A673 (cell line): ENCODE measurements around the gene HSD17B2. TPM values are rescaled to one million over a fixed set of nuclear protein-coding genes. Genes with fewer than 3 reads are reported as not detected.

Experiments
- BruUV-seq: library from RNA; stranded (reverse); fragments of 400-500 nt; replicated peaks from 2 replicates; lab custom pipeline; 2021; lab: Mats Ljungman, UMichigan
- CTCF ChIA-PET: fragments of 300-600 bp; sonication (Branson Sonifier 250); formaldehyde crosslinking; loops from one replicate; lab custom pipeline; 2022; ENCODE audit warnings: antibody characterized with exemption; lab: Charles Lee
- POLR2A ChIA-PET: fragments of 300-600 bp; sonication (Branson Sonifier 250); formaldehyde crosslinking; loops from one replicate; lab custom pipeline; 2022; ENCODE audit warnings: antibody characterized with exemption; ENCODE audit not compliant: low non-redundant PET; lab: Charles Lee
- DNase-seq: peaks from one replicate; pipeline ENCODE4 v3.0.0-alpha.2; 2015; ENCODE audit warnings: low spot score
- H3K27ac ChIP-seq: fragments of 200-600 bp; sonication (generic); 2 replicates; pipeline ENCODE4 v1.5.1; 2016; ENCODE audit warnings: mixed run types, low read depth, mild to moderate bottlenecking, mixed read lengths, antibody characterized with exemption, low read length; ENCODE audit not compliant: poor library complexity, severe bottlenecking
- H3K27me3 ChIP-seq: fragments of 200-600 bp; sonication (generic); replicated peaks from 2 replicates; pipeline ENCODE4 v1.6.1; 2017; ENCODE audit warnings: mixed run types, low read depth, mild to moderate bottlenecking, mixed read lengths, antibody characterized with exemption, low read length; ENCODE audit not compliant: insufficient read depth, poor library complexity
- H3K36me3 ChIP-seq: fragments of 200-600 bp; sonication (generic); 2 replicates; pipeline ENCODE4 v1.6.1; 2016; ENCODE audit warnings: mixed run types, mild to moderate bottlenecking, mixed read lengths, antibody characterized with exemption, low read length; ENCODE audit not compliant: insufficient read depth, poor library complexity, severe bottlenecking
- H3K4me1 ChIP-seq: fragments of 200-600 bp; sonication (generic); 2 replicates; pipeline ENCODE4 v1.6.1; 2017; ENCODE audit warnings: mixed run types, mild to moderate bottlenecking, mixed read lengths, antibody characterized with exemption, low read length; ENCODE audit not compliant: insufficient read depth, poor library complexity, severe bottlenecking
- H3K4me3 ChIP-seq: fragments of 200-600 bp; sonication (generic); 2 replicates; pipeline ENCODE4 v1.5.1; 2016; ENCODE audit warnings: low read depth, mixed run types, mild to moderate bottlenecking, mixed read lengths, low read length; ENCODE audit not compliant: poor library complexity, severe bottlenecking
- H3K9me3 ChIP-seq: fragments of 200-600 bp; sonication (generic); 2 replicates; pipeline ENCODE4 v1.6.1; 2016; ENCODE audit warnings: mixed run types, low read depth, mild to moderate bottlenecking, mixed read lengths, antibody characterized with exemption, low read length; ENCODE audit not compliant: poor library complexity, severe bottlenecking
- CTCF ChIP-seq: fragments of 300-800, 200-600 bp; sonication (generic); conservative IDR thresholded peaks from 2 replicates; pipeline ENCODE4 v1.5.1; 2017; ENCODE audit warnings: low read depth, mild to moderate bottlenecking, antibody characterized with exemption, low read length, moderate library complexity, mixed read lengths
- EZH2 ChIP-seq: fragments of 200-600 bp; sonication (generic); IDR thresholded peaks from 2 replicates; pipeline ENCODE4 v1.6.1; 2017; ENCODE audit warnings: borderline replicate concordance, low read depth, mild to moderate bottlenecking, mixed read lengths, antibody characterized with exemption, low read length; ENCODE audit not compliant: poor library complexity, severe bottlenecking
- intact Hi-C: fragments of 100-400 bp; cut with micrococcal nuclease; formaldehyde crosslinking; loops from one replicate; pipeline ENCODE4 v1.10.0; 2022; ENCODE audit not compliant: unreplicated experiment
- total RNA-seq: library from RNA; stranded (reverse); gene quantifications from 2 replicates; pipeline ENCODE4 v1.2.3, GENCODE V29; 2021

Gene HSD17B2
- total RNA-seq, 1 experiment from 2014 or later = 4.9 TPM

- no TSS peak for BruUV-seq
- CTCF ChIA-PET = no interaction called here
- DNase-seq = no peak
These were observed 99.8 kb downstream of the HSD17B2 start for GRCh38 chr16:82134846-82135245.

GRCh38 chr16:82135844-82136243 is 100.8 kb downstream of the HSD17B2 start:
- TF ChIP-seq CTCF = no peak
- no peak for TF ChIP-seq EZH2
- intact Hi-C loops = no loop called here
- BruUV-seq = no TSS peak
- Histone ChIP-seq H3K36me3 (no peaks in the 10 kb centered on the region), H3K27ac (no peak overlapping the region), H3K4me3 (no peak overlapping the region), H3K9me3 (no peaks in the 10 kb centered on the region), H3K27me3 (no peaks in the 10 kb centered on the region), H3K4me1 (no peaks in the 10 kb centered on the region)
- DNase-seq = no peak
- CTCF ChIA-PET = no interaction called here
- POLR2A ChIA-PET = no interaction called here

More at GRCh38 chr16:82134846-82135245, 99.8 kb downstream of the HSD17B2 start:
- Histone ChIP-seq H3K4me1 (no peaks in the 10 kb centered on the region), H3K27me3 (no peaks in the 10 kb centered on the region), H3K36me3 (no peaks in the 10 kb centered on the region), H3K4me3 (no peak overlapping the region), H3K9me3 (no peaks in the 10 kb centered on the region), H3K27ac (no peak overlapping the region)
- TF ChIP-seq EZH2 = no peak
- no peak for TF ChIP-seq CTCF
- POLR2A ChIA-PET = no interaction called here
- intact Hi-C loops = no loop called here

- no peak for DNase-seq
- intact Hi-C loops = no loop called here
- no TSS peak for BruUV-seq
- no peak for TF ChIP-seq EZH2
- no peak for TF ChIP-seq CTCF
- POLR2A ChIA-PET = no interaction called here
- no peaks in the 10 kb centered on the region for H3K36me3 ChIP-seq
- CTCF ChIA-PET = no interaction called here
- H3K4me1 ChIP-seq = no peaks in the 10 kb centered on the region
- no peak overlapping the region for H3K27ac ChIP-seq
- no peaks in the 10 kb centered on the region for H3K9me3 ChIP-seq
- no peaks in the 10 kb centered on the region for H3K27me3 ChIP-seq
- H3K4me3 ChIP-seq = no peak overlapping the region
These were observed 102.1 kb downstream of the HSD17B2 start for GRCh38 chr16:82136956-82137821.
